ENCODE data around the gene RGS3.

RGS3 gene

GRCh38 chr9:113597390-113598241 is 134.1 kb downstream of the RGS3 start:
- peaks cover 19% of the 10 kb centered on the region for H3K36me3 ChIP-seq (ENCODE audit: control insufficient read depth, insufficient read depth, low read length)
- peaks cover 18% of the 10 kb centered on the region for H3K4me1 ChIP-seq (ENCODE audit: control insufficient read depth, insufficient read depth, low read length)
- H3K4me3 ChIP-seq (ENCODE audit: low read length) = no peak overlapping the region
- H3K27me3 ChIP-seq (ENCODE audit: control insufficient read depth, insufficient read depth, low read length) = no peaks in the 10 kb centered on the region
- no peak overlapping the region for H3K9ac ChIP-seq (ENCODE audit: low read length)
- H3K27ac ChIP-seq (ENCODE audit: low read depth, low read length) = no peak overlapping the region

GRCh38 chr9:113598451-113598850 is 134.9 kb downstream of the RGS3 start:
- no peak overlapping the region for H3K27ac ChIP-seq (ENCODE audit: low read depth, low read length)
- H3K4me3 ChIP-seq (ENCODE audit: low read length) = no peak overlapping the region
- peaks cover 19% of the 10 kb centered on the region for H3K36me3 ChIP-seq (ENCODE audit: control insufficient read depth, insufficient read depth, low read length)
- H3K4me1 ChIP-seq (ENCODE audit: control insufficient read depth, insufficient read depth, low read length) = peaks cover 22% of the 10 kb centered on the region
- no peak overlapping the region for H3K9ac ChIP-seq (ENCODE audit: low read length)
- H3K27me3 ChIP-seq (ENCODE audit: control insufficient read depth, insufficient read depth, low read length) = no peaks in the 10 kb centered on the region

DNA sequence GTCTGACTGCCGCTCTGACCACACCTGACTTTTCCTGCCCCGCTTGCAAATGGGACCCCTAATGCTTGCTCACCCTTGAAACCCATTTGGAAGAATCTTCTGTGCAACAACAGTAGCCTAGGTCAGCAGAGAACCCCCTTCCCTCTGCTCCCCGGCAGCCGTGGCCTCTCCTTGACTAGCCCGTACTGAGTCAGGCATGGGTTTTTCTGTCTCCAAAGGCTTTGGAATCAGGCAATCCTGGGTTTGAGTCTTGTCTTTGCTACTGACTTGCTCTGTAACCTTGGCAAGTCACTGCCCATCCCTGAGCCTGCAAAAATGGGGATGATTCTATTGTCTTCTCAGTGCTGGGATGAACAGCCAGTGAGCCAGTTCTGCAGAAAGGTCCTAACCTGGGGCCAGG is 135.4 kb downstream of the RGS3 start:
- Histone ChIP-seq H3K27me3 (ENCODE audit: control insufficient read depth, insufficient read depth, low read length) (no peaks in the 10 kb centered on the region), H3K27ac (ENCODE audit: low read depth, low read length) (no peak overlapping the region), H3K4me1 (ENCODE audit: control insufficient read depth, insufficient read depth, low read length) (peaks cover 22% of the 10 kb centered on the region), H3K9ac (ENCODE audit: low read length) (no peak overlapping the region), H3K4me3 (ENCODE audit: low read length) (no peak overlapping the region), H3K36me3 (ENCODE audit: control insufficient read depth, insufficient read depth, low read length) (peaks cover 19% of the 10 kb centered on the region)

DNA sequence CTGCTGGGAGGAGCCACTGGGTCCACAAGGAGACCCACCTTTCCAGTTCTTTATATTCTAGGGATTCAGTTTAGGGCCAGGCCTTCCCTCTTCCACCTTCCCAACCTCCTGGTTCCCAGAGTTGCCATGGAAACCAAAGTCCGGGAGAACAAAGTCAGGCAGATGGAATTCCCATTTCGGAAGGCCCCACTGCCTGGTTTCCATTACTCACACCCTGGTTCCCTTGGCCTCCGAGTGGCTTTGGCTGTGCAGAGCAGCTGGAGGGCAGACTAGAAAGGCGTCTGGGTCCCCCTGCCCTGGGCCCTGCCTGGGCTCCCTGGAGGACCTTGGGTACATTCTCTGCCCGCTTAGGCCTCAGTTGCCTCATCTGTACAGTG is 136.1 kb downstream of the RGS3 start:
- Histone ChIP-seq H3K9ac (ENCODE audit: low read length) (no peak overlapping the region), H3K27ac (ENCODE audit: low read depth, low read length) (no peak overlapping the region), H3K4me1 (ENCODE audit: control insufficient read depth, insufficient read depth, low read length) (peaks cover 22% of the 10 kb centered on the region)

DNA sequence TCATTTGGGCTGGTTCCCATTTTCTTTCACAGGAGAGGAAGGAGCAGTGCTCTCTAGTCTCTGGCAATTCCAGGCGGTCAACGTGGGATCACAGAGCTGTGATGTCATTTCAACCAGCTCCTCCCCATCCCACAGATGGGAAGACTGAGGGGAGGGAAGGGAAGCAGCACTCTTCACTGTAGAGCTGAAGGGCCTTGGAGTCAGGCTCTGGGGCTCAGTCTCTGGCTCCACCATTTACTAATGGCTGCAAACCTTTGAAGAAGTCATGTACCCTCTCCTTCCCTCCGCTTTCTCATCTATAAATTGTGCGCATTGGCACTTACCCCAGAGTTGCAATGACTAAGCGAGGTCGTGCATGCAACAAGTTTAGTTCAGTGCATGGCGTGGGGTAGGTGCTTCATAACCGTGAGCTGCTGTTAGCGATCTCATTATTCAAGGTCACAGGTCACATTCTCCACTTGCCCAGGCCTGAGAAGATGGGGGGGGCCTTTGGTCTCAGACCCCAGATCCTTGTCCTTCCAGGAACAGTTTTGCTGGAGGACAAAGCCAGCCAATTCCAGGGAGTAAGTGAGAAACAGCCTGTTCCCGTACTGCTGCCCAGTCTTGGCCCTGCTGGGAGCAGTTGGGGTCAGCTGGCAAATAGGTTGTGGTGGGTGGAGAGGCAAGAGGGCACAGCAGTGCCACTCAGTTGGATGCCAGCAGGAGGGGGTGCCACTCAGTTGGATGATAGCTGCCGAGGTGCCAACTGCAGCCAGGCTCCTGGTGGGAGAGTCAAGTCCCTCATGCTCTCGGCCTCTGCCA is 136.7 kb downstream of the RGS3 start:
- no peak overlapping the region for H3K27ac ChIP-seq (ENCODE audit: low read depth, low read length)
- H3K4me1 ChIP-seq (ENCODE audit: control insufficient read depth, insufficient read depth, low read length) = peaks cover 20% of the 10 kb centered on the region
- peaks cover 19% of the 10 kb centered on the region for H3K36me3 ChIP-seq (ENCODE audit: control insufficient read depth, insufficient read depth, low read length)
- H3K4me3 ChIP-seq (ENCODE audit: low read length) = no peak overlapping the region
- H3K9ac ChIP-seq (ENCODE audit: low read length) = no peak overlapping the region
- no peaks in the 10 kb centered on the region for H3K27me3 ChIP-seq (ENCODE audit: control insufficient read depth, insufficient read depth, low read length)

More for the DNA sequence above, 136.1 kb downstream of the RGS3 start:
- H3K27me3 ChIP-seq (ENCODE audit: control insufficient read depth, insufficient read depth, low read length) = no peaks in the 10 kb centered on the region
- no peak overlapping the region for H3K4me3 ChIP-seq (ENCODE audit: low read length)
- peaks cover 19% of the 10 kb centered on the region for H3K36me3 ChIP-seq (ENCODE audit: control insufficient read depth, insufficient read depth, low read length)

DNA sequence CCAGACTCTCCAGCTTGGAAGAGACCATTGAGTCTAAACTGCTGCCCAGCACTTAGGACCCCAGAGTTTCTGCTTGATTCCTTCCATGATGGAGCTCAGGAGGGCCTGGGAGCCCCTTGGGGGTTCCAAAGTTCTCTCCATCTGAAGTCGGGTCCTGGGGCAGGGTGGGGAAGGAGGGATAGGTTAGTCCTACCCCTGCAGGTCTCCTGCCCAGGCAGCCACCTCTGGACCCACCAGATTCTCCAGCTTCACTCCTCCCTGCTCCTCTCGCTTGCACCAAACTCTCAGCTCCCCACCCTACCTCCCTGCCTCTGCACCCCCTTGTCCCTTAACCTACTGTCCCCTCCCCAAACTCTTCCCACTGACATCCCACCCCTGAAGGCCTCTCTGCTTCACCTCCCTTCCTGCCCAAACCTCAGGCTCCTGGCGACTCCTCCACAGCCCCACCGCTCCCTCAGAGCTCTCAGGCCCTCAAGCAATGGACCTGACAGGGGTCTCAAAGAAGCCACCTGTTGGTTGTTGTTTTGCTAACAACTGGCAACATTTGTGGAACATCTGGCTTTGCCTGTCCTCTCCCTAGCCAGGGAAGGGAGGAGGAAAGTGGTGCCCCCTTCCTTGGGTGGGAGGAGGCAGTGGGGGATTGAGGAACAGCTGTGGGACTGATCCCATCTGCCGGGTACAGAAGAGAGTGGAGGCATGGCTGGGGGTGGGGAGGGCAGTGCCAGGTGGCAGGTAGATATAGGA is 137.5 kb downstream of the RGS3 start:
- Histone ChIP-seq H3K36me3 (ENCODE audit: control insufficient read depth, insufficient read depth, low read length) (peaks cover 15% of the 10 kb centered on the region), H3K4me1 (ENCODE audit: control insufficient read depth, insufficient read depth, low read length) (peaks cover 14% of the 10 kb centered on the region), H3K27ac (ENCODE audit: low read depth, low read length) (no peak overlapping the region), H3K4me3 (ENCODE audit: low read length) (no peak overlapping the region), H3K27me3 (ENCODE audit: control insufficient read depth, insufficient read depth, low read length) (no peaks in the 10 kb centered on the region), H3K9ac (ENCODE audit: low read length) (no peak overlapping the region)

GRCh38 chr9:113601656-113602055 is 138.1 kb downstream of the RGS3 start:
- Histone ChIP-seq H3K27me3 (ENCODE audit: control insufficient read depth, insufficient read depth, low read length) (no peaks in the 10 kb centered on the region), H3K27ac (ENCODE audit: low read depth, low read length) (peak overlapping the region; percentile 21), H3K4me3 (ENCODE audit: low read length) (no peak overlapping the region), H3K9ac (ENCODE audit: low read length) (no peak overlapping the region), H3K36me3 (ENCODE audit: control insufficient read depth, insufficient read depth, low read length) (peaks cover 12% of the 10 kb centered on the region), H3K4me1 (ENCODE audit: control insufficient read depth, insufficient read depth, low read length) (peaks cover 14% of the 10 kb centered on the region)

DNA sequence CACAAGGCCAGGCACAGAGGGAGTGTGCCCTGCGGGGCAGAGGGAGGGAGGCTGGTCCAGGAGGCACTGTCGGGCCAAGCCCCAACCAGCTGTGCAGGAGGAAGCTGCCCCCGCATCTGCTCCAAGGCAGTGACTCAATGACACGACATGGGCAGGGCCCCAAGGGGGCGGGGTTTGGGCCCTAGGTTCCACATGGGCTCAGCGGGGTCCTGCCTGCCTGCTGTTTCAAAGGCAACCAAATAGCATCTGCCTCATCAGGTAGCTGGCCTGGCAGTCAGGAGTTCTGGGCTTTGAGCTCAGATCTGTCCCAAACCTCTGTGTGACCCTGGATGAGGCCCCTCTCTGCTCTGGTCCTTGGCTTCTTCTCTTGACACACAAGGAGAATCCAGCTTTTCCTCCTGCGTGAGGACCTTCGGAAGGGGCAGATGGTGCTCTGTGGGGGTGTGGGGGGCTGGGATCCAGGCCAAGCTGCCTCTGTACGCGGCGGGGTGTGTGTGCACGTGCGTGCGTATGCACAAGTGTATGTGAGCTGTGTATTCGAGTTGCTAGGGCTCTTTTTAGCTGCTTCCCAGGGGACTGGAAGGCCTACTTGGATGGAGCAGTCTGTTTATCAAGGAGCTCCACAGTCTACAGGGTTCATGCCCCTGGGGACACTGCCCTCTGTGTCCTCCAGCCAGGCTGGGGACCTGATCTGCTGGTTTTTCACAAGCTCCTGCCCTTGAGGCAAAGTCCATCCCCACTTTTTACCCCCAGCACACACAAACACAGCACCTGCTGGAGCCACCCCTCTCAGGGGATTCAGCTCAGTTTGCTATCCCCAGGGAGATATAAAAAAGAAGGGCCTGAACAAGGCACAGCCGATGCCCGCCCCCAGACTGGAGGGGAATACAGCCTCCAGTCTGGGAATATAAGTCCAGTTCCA is 138.9 kb downstream of the RGS3 start:
- no peaks in the 10 kb centered on the region for H3K27me3 ChIP-seq (ENCODE audit: control insufficient read depth, insufficient read depth, low read length)
- peaks cover 14% of the 10 kb centered on the region for H3K4me1 ChIP-seq (ENCODE audit: control insufficient read depth, insufficient read depth, low read length)
- no peak overlapping the region for H3K4me3 ChIP-seq (ENCODE audit: low read length)
- H3K36me3 ChIP-seq (ENCODE audit: control insufficient read depth, insufficient read depth, low read length) = peaks cover 5% of the 10 kb centered on the region
- peak overlapping the region; percentile 21 for H3K27ac ChIP-seq (ENCODE audit: low read depth, low read length)
- H3K9ac ChIP-seq (ENCODE audit: low read length) = no peak overlapping the region

DNA sequence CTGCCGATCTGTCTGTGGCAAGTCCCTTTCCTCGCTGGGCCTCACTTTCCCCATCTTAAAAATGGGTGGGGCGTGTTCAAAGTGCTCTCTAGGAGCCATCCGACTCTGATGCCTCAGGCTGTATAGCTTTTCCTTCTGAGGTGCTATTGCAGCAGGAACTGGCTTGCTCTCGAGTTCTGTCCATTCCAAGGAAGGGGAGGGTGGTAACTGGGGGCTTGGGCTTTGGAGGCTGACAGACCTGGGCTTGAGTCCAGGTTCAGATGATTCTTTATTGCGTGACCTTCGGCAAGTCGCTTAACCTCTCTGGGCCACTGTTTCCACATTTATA is 139.5 kb downstream of the RGS3 start:
- Histone ChIP-seq H3K27ac (ENCODE audit: low read depth, low read length) (no peak overlapping the region), H3K36me3 (ENCODE audit: control insufficient read depth, insufficient read depth, low read length) (no peaks in the 10 kb centered on the region), H3K4me3 (ENCODE audit: low read length) (no peak overlapping the region), H3K4me1 (ENCODE audit: control insufficient read depth, insufficient read depth, low read length) (peaks cover 11% of the 10 kb centered on the region), H3K27me3 (ENCODE audit: control insufficient read depth, insufficient read depth, low read length) (no peaks in the 10 kb centered on the region), H3K9ac (ENCODE audit: low read length) (no peak overlapping the region)

GRCh38 chr9:113603773-113604172 is 140.2 kb downstream of the RGS3 start:
- Histone ChIP-seq H3K9ac (ENCODE audit: low read length) (no peak overlapping the region), H3K4me3 (ENCODE audit: low read length) (no peak overlapping the region), H3K27ac (ENCODE audit: low read depth, low read length) (no peak overlapping the region), H3K36me3 (ENCODE audit: control insufficient read depth, insufficient read depth, low read length) (no peaks in the 10 kb centered on the region), H3K27me3 (ENCODE audit: control insufficient read depth, insufficient read depth, low read length) (no peaks in the 10 kb centered on the region), H3K4me1 (ENCODE audit: control insufficient read depth, insufficient read depth, low read length) (peaks cover 11% of the 10 kb centered on the region)

DNA sequence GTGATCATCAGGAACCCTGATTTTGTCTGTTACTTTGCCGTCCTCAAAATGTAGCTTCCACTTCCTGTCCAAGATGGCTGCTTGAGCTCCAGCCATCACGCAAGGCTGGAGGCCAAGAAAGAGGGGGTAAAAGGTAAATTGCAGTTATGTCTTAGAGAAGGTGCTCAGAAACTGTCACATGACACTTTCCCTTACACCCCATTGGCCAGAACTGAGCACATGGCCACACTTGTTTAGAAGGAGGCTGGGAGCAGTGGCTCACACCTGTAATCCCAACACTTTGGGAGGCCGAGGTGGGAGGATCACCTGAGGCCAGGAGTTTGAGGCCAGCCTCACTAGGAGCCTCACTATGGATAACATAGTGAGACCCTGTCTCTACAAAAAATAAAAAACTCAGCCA is 140.9 kb downstream of the RGS3 start:
- Histone ChIP-seq H3K4me1 (ENCODE audit: control insufficient read depth, insufficient read depth, low read length) (peaks cover 11% of the 10 kb centered on the region), H3K9ac (ENCODE audit: low read length) (no peak overlapping the region)

More for the DNA sequence above, 140.9 kb downstream of the RGS3 start:
- Histone ChIP-seq H3K36me3 (ENCODE audit: control insufficient read depth, insufficient read depth, low read length) (no peaks in the 10 kb centered on the region), H3K27ac (ENCODE audit: low read depth, low read length) (no peak overlapping the region), H3K27me3 (ENCODE audit: control insufficient read depth, insufficient read depth, low read length) (no peaks in the 10 kb centered on the region), H3K4me3 (ENCODE audit: low read length) (no peak overlapping the region)

Measured in rectal smooth muscle tissue (tissue), 1 donor.